ENCODE measurements around the gene DHDH.
A peak's percentile ranks its signal among the peaks of the same experiment; 100 is the strongest.

DHDH gene

DNA sequence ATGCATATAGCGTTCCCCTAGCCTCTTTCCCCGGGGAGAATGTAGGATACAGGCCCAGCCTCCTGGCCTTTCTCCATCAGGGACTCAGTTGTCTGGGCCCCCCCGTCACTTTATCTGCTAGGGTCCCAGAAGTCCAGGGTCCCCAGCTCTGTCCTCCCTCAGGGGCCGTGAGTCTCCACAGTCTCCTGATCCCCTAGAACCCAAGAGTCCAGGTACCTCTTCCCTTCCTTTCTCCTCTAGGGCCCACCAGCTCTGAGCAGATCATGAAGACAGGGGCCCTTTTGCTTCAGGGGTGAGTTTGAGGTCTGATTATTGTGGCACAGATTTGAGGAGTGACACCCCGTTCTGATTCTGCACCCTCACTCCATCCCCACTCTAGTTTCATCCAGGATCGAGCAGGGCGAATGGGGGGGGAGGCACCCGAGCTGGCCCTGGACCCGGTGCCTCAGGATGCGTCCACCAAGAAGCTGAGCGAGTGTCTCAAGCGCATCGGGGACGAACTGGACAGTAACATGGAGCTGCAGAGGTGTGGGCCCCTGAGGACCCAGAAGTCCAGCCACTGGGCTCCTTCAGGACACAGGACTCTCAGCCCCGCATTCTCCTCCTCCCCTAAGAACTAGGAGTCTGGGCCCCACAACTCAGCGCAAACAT, 21.9 kb downstream of the DHDH start:
- Histone ChIP-seq H3K9me3 (no peaks in the 10 kb centered on the region), H3K4me3 (peak overlapping the region; percentile 79 to 99), H3K27me3 (no peaks in the 10 kb centered on the region), H3K27ac (peak overlapping the region; percentile 91 to 94), H3K36me3 (peaks cover 0 to 9% (median 0%) of the 10 kb centered on the region in 3 donors), H3K4me1 (peaks cover 0 to 20% (median 15%) of the 10 kb centered on the region in 4 donors)
- TF ChIP-seq, protein P1, sequence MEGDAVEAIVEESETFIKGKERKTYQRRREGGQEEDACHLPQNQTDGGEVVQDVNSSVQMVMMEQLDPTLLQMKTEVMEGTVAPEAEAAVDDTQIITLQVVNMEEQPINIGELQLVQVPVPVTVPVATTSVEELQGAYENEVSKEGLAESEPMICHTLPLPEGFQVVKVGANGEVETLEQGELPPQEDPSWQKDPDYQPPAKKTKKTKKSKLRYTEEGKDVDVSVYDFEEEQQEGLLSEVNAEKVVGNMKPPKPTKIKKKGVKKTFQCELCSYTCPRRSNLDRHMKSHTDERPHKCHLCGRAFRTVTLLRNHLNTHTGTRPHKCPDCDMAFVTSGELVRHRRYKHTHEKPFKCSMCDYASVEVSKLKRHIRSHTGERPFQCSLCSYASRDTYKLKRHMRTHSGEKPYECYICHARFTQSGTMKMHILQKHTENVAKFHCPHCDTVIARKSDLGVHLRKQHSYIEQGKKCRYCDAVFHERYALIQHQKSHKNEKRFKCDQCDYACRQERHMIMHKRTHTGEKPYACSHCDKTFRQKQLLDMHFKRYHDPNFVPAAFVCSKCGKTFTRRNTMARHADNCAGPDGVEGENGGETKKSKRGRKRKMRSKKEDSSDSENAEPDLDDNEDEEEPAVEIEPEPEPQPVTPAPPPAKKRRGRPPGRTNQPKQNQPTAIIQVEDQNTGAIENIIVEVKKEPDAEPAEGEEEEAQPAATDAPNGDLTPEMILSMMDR (IDR thresholded peaks at IDR 0.05), result no peak
- DNase-seq, result no peak
- intact Hi-C loops (cut with DNase I; ENCODE audit: low total_unique reads), result no loop called here

- no peak for DNase-seq
- H3K9me3 ChIP-seq, result no peaks in the 10 kb centered on the region
- H3K27me3 ChIP-seq, result no peaks in the 10 kb centered on the region
- H3K36me3 ChIP-seq, result peaks cover 0 to 14% (median 0%) of the 10 kb centered on the region in 3 donors
- no peak overlapping the region for H3K4me3 ChIP-seq
- intact Hi-C loops (cut with DNase I; ENCODE audit: low total_unique reads), result no loop called here
- H3K4me1 ChIP-seq, result peaks cover 0 to 30% (median 18%) of the 10 kb centered on the region in 4 donors
- no peak overlapping the region for H3K27ac ChIP-seq
- TF ChIP-seq, protein P1 (IDR thresholded peaks at IDR 0.05), result no peak
These were observed 24.5 kb downstream of the DHDH start for GRCh38 chr19:48958006-48958405.

DNA sequence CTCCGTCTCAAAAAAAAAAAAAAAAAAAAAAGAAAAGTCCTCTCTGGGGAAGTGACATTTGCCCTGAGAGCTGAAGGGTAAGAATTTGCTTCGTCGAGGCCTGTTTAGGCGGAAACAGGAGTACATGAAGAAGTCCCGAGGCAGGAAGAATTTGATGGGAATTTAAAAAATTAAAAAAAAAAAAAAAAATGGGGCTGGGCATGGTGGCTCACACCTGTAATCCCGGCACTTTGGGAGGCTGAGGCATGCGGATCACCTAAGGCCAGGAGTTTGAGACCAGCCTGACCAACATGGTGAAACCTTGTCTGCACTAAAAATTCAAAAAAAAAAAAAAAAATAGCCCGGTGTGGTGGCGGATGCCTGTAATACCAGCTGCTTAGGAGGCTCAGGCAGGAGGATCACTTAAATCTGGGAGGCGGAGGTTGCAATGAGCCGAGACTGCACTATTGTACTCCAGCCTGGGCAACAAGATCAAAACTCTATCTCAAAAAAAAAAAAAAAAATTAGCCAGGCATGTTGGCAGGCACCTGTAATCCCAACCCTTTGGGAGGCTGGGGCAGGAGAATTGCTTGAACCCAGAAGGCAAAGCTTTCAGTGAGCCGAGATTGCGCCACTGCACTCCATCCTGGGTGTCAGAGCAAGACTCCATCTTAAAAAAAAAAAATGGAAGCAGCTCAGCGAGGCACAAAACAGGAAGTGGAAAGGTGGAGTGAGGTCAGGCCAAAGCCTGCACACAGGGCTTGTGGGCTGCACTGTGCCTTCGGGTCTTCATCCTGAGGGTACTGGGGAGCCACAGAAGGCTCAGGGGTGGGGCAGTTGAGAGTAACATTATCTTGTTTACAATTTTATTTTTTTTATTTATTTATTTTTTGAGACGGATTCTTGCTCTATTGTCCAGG, 26.1 kb downstream of the DHDH start:
- intact Hi-C loops (cut with DNase I; ENCODE audit: low total_unique reads), result loop anchor here (10.0 kb wide), 1 partner anchor 85 kb away; the partner anchor contains the start of gene PPP1R15A
- DNase-seq, result no peak

GRCh38 chr19:48961051-48961649, 27.7 kb downstream of the DHDH start:
- H3K27me3 ChIP-seq, result no peaks in the 10 kb centered on the region
- H3K27ac ChIP-seq, result peak overlapping the region in 1 of 2 donors; percentile 97
- TF ChIP-seq, protein P1 (IDR thresholded peaks at IDR 0.05), result no peak
- intact Hi-C loops (cut with DNase I; ENCODE audit: low total_unique reads), result loop anchor here (10.0 kb wide), 1 partner anchor 86 kb away; the partner anchor contains the start of gene PPP1R15A
- H3K4me1 ChIP-seq, result peaks cover 0 to 32% (median 24%) of the 10 kb centered on the region in 4 donors
- no peak for DNase-seq
- H3K36me3 ChIP-seq, result peaks cover 2 to 14% (median 3%) of the 10 kb centered on the region in 3 donors
- H3K9me3 ChIP-seq, result no peaks in the 10 kb centered on the region
- no peak overlapping the region for H3K4me3 ChIP-seq

More for the DNA sequence above, 26.1 kb downstream of the DHDH start:
- Histone ChIP-seq H3K9me3 (no peaks in the 10 kb centered on the region), H3K4me3 (no peak overlapping the region), H3K36me3 (peaks cover 0 to 14% (median 0%) of the 10 kb centered on the region in 3 donors), H3K4me1 (peaks cover 0 to 40% (median 30%) of the 10 kb centered on the region in 4 donors), H3K27ac (no peak overlapping the region), H3K27me3 (no peaks in the 10 kb centered on the region)
- TF ChIP-seq, protein P1 (IDR thresholded peaks at IDR 0.05), result no peak

GRCh38 chr19:48961673-48962028, 28.2 kb downstream of the DHDH start:
- TF ChIP-seq, protein P1 (IDR thresholded peaks at IDR 0.05), result no peak
- Histone ChIP-seq H3K9me3 (no peaks in the 10 kb centered on the region), H3K4me1 (peaks cover 0 to 34% (median 28%) of the 10 kb centered on the region in 4 donors), H3K4me3 (no peak overlapping the region), H3K27ac (peak overlapping the region; percentile 88 to 97), H3K27me3 (no peaks in the 10 kb centered on the region), H3K36me3 (peaks cover 7 to 15% (median 8%) of the 10 kb centered on the region in 3 donors)
- intact Hi-C loops (cut with DNase I; ENCODE audit: low total_unique reads), result loop anchor here (10.0 kb wide), 1 partner anchor 87 kb away; the partner anchor contains the start of gene PPP1R15A
- no peak for DNase-seq
